ENCODE measurements around the gene LSM10. TPM values are rescaled to one million over a fixed set of nuclear protein-coding genes. Genes with fewer than 3 reads are reported as not detected.
A peak's percentile ranks its signal among the peaks of the same experiment; 100 is the strongest.

Gene LSM10
- total RNA-seq, 1 donor from 2014 or later: 28.4 TPM

GRCh38 chr1:36442337-36442736 is 44.6 kb upstream of the LSM10 start:
- no peaks in the 10 kb centered on the region for H3K9me3 Mint-ChIP-seq (ENCODE audit: low read depth)
- TF ChIP-seq, protein P1, sequence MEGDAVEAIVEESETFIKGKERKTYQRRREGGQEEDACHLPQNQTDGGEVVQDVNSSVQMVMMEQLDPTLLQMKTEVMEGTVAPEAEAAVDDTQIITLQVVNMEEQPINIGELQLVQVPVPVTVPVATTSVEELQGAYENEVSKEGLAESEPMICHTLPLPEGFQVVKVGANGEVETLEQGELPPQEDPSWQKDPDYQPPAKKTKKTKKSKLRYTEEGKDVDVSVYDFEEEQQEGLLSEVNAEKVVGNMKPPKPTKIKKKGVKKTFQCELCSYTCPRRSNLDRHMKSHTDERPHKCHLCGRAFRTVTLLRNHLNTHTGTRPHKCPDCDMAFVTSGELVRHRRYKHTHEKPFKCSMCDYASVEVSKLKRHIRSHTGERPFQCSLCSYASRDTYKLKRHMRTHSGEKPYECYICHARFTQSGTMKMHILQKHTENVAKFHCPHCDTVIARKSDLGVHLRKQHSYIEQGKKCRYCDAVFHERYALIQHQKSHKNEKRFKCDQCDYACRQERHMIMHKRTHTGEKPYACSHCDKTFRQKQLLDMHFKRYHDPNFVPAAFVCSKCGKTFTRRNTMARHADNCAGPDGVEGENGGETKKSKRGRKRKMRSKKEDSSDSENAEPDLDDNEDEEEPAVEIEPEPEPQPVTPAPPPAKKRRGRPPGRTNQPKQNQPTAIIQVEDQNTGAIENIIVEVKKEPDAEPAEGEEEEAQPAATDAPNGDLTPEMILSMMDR (IDR thresholded peaks at IDR 0.05; ENCODE audit: unreplicated experiment): no peak
- peaks cover 7% of the 10 kb centered on the region for H3K4me1 Mint-ChIP-seq (ENCODE audit: low read depth)
- DNase-seq (ENCODE audit: low spot score, unreplicated experiment): no peak
- no peaks in the 10 kb centered on the region for H3K27me3 Mint-ChIP-seq
- no peak overlapping the region for H3K4me3 Mint-ChIP-seq (ENCODE audit: low read depth)
- no peak overlapping the region for H3K27ac Mint-ChIP-seq
- H3K36me3 Mint-ChIP-seq (ENCODE audit: insufficient read depth): peaks cover 4% of the 10 kb centered on the region

- no peak for DNase-seq (ENCODE audit: low spot score, unreplicated experiment)
- peaks cover 6% of the 10 kb centered on the region for H3K36me3 Mint-ChIP-seq (ENCODE audit: insufficient read depth)
- H3K4me1 Mint-ChIP-seq (ENCODE audit: low read depth): peaks cover 7% of the 10 kb centered on the region
- TF ChIP-seq, protein P1 (IDR thresholded peaks at IDR 0.05; ENCODE audit: unreplicated experiment): no peak
- H3K9me3 Mint-ChIP-seq (ENCODE audit: low read depth): no peaks in the 10 kb centered on the region
- H3K27ac Mint-ChIP-seq: peak overlapping the region; percentile 16
- H3K4me3 Mint-ChIP-seq (ENCODE audit: low read depth): no peak overlapping the region
- no peaks in the 10 kb centered on the region for H3K27me3 Mint-ChIP-seq
Observed at GRCh38 chr1:36440646-36441045, 42.9 kb upstream of the LSM10 start.

DNA sequence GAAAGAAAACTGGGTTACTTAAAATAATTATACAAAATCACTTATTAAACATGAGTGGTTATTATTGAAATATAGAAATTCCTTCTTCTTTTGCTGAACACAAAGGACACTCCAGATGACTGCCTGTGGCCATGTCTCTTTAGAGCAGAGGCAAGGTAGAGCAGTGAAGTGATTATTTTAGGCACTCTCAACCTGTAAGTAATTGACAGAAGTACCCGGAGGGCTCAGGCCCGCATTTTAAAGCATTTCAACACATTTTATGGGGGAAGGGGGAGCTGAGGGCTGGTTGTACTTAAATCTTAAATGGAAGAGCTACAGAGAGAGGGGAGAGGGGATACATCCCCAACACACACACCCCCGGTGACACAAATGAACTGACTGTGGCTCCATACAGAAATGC is 42.3 kb upstream of the LSM10 start:
- Mint-ChIP-seq H3K27ac (peak overlapping the region; percentile 22), H3K27me3 (no peaks in the 10 kb centered on the region), H3K9me3 (ENCODE audit: low read depth) (no peaks in the 10 kb centered on the region), H3K4me3 (ENCODE audit: low read depth) (no peak overlapping the region), H3K36me3 (ENCODE audit: insufficient read depth) (peaks cover 6% of the 10 kb centered on the region), H3K4me1 (ENCODE audit: low read depth) (peaks cover 7% of the 10 kb centered on the region)
- no peak for DNase-seq (ENCODE audit: low spot score, unreplicated experiment)
- TF ChIP-seq, protein P1 (IDR thresholded peaks at IDR 0.05; ENCODE audit: unreplicated experiment): no peak

- peaks cover 7% of the 10 kb centered on the region for H3K4me1 Mint-ChIP-seq (ENCODE audit: low read depth)
- no peaks in the 10 kb centered on the region for H3K9me3 Mint-ChIP-seq (ENCODE audit: low read depth)
- no peaks in the 10 kb centered on the region for H3K27me3 Mint-ChIP-seq
- no peak for DNase-seq (ENCODE audit: low spot score, unreplicated experiment)
- TF ChIP-seq, protein P1 (IDR thresholded peaks at IDR 0.05; ENCODE audit: unreplicated experiment): no peak
- peak overlapping the region; percentile 24 for H3K27ac Mint-ChIP-seq
- no peak overlapping the region for H3K4me3 Mint-ChIP-seq (ENCODE audit: low read depth)
- peaks cover 8% of the 10 kb centered on the region for H3K36me3 Mint-ChIP-seq (ENCODE audit: insufficient read depth)
Observed at GRCh38 chr1:36438715-36439114, 41.0 kb upstream of the LSM10 start.

- Mint-ChIP-seq H3K4me3 (ENCODE audit: low read depth) (no peak overlapping the region), H3K9me3 (ENCODE audit: low read depth) (no peaks in the 10 kb centered on the region), H3K36me3 (ENCODE audit: insufficient read depth) (peaks cover 11% of the 10 kb centered on the region), H3K27me3 (no peaks in the 10 kb centered on the region), H3K4me1 (ENCODE audit: low read depth) (peaks cover 15% of the 10 kb centered on the region), H3K27ac (no peak overlapping the region)
- TF ChIP-seq, protein P1 (IDR thresholded peaks at IDR 0.05; ENCODE audit: unreplicated experiment): no peak
- no peak for DNase-seq (ENCODE audit: low spot score, unreplicated experiment)
Observed at GRCh38 chr1:36436821-36437220, 39.1 kb upstream of the LSM10 start.

Measured in progenitor cell of endocrine pancreas (in vitro differentiated cells).